UCSD-AML1 (cell line): ENCODE results near the gene PJA1.

Experiments
- DNase-seq: peaks from one replicate; lab custom pipeline; 2025; ENCODE audit not compliant: unreplicated experiment; lab: John Stamatoyannopoulos, UW

Gene PJA1

GRCh38 chrX:69144838-69145680 lies 20.2 kb downstream of the PJA1 start:
- no peak for DNase-seq

GRCh38 chrX:69143530-69143929 lies 21.7 kb downstream of the PJA1 start:
- no peak for DNase-seq

DNA sequence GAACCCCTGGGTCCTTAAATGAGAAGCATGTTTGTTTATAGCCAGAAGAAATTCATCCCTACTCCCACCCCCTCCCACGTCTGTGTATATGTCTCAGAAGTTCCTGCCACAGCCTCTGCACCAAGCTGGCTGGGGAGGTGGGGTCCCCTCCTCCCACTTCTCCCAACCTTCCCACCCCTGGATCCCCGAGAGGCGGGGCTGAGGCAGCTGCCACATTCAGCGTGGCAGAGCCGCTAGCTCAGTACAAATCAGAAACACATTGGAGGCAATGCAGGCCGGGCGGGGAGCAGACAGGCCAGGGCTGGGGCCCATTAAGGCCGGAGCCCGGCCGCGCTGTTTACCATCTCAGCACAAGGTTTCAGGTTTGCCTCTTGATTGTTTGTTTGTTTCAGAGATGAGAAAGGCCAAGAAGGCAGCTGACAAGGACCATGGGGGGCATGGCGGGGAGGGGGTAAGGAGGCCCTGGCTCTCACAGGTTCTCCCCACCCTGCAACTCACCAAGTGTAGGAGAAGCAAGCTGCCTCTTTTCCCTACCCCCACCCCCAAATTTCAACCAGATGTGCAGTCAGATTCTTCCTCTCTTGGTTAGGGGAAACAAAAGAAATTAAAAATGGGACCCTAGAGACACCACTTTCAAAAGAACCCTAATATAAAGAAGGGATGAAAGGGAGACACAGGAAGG lies 22.3 kb downstream of the PJA1 start:
- no peak for DNase-seq

DNA sequence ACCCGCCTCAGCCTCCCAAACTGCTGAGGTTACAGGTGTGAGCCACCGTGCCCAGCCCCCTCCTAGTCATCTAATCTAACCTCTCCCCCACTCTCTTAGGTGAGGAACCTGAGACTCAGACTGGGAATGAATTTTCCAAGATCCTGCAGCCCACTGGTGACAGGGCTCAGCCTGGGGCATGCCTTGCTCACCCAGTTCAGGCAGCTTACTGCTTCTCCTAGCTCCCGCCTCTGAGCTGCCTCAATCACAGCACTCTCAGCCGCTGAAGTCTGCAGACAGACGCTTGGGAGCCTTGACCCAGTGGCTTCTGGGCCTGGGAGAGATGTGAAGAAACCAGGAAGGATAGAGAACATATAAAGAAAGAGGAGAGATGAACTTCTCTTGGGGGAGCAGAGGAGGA lies 24.4 kb downstream of the PJA1 start:
- DNase-seq: no peak

- DNase-seq: no peak
Observed at GRCh38 chrX:69139516-69139915, 25.7 kb downstream of the PJA1 start.

DNA sequence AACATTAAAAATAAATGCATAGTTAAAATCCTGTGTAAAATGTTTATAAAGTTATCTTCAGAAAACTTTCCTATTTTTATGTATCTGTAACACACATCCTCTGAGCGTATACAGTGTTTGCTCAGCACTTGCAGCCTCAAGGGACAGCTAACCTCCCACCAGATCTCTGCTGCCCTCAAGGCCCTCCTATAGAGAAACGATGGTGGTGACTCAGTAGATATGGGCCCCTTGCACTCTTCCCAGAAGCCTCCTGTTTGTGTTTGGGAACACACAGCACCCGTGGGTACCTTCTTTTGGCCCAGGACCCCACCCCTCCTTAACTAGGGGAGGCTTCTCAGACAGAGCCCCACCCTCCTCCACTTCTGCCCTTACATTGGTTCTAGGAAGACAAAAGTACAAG lies 26.7 kb downstream of the PJA1 start:
- DNase-seq: no peak

GRCh38 chrX:69138118-69138390 lies 27.2 kb downstream of the PJA1 start:
- no peak for DNase-seq

DNA sequence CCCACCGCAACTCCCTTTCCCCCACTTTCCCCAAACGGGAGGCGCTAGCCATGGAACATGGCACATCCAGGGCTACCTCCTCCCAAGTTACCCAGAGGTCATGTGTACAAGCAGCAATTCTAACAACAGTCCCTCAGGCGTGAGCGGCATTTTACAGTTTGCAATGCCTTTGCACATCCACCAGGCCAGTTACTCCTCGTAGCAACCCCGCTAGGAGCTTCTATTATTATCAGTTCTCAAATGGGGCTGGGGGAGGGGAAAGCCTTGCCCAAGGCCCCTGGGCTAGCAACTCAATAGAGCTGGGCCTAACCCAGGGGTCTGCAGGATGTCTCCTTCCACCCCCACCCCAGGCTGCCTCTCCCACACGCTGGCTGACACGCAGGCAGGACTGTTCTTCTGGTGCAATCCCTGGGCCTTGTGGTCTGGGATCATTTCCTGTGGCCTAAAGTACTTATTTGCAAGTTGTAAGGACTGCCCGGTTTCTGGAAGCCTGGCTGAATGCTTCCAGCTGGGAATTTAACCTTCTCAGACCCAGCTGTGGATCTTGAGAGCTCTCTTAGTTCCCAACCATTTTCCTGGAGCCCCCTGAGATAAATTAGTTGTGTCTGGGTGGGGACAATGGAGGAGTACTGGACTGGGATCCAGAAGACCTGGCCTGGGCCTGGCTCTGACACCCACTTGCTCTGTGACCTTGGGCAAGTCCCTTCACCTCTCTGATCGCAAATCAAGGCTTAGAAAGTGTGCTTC lies 27.7 kb downstream of the PJA1 start:
- DNase-seq: no peak

- DNase-seq: no peak
Observed at GRCh38 chrX:69136546-69137331, 28.5 kb downstream of the PJA1 start.

DNA sequence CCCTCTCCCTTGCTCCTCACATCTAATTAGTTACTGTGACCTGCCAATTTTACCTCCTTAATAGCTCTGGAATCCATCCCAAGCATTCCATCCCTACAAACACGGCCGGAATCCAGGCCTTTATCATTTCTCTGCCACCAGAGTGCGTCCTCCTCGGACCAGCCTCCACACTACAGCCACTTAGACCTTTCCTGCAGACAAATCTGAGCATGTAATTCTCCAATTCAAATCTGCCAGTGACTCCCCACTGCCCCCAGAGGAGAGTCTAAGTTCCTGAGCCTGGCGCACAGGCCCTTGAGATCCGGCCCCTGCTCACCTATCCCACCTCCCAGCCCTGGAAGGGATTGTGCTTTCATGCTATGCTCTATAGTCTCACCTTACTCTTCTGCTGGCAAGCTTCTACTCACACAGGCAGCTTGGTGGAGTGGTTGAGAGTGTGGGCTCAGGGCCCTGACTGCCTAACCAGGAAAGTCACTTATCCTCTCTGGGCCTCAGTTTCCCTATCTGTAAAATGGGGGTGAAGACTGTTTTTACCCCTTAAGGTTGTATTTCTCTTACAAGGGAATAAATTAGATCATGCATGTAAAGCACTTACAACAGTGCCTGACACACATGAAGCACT lies 31.2 kb downstream of the PJA1 start:
- no peak for DNase-seq

- DNase-seq: no peak
Observed at GRCh38 chrX:69131886-69132285, 33.4 kb downstream of the PJA1 start.

- no peak for DNase-seq
Observed at GRCh38 chrX:69130439-69130838, 34.8 kb downstream of the PJA1 start.

DNA sequence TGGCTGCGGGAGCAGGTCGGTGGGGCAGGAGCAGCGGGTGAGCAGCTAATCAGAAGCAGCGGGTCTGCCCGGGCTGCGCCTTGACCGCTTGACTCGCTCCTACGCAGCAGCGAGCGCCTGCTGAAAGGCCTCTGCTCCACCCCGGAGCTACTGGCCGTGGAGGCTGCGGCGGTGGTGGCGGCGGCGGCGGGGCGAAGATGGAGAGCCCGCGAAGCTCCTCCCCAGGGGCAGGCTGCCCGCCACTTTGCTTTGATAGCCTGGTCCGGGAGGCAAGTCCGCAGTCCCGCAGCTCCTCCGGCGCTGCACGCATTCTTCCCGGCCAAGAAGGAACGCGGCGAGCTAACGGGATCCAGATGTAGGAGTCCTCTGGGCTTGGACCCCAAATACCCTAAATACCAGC lies 36.7 kb downstream of the PJA1 start:
- no peak for DNase-seq

- DNase-seq: no peak
Observed at GRCh38 chrX:69127466-69127865, 37.8 kb downstream of the PJA1 start.

- no peak for DNase-seq
Observed at GRCh38 chrX:69126642-69127041, 38.6 kb downstream of the PJA1 start.

GRCh38 chrX:69125094-69125493 lies 40.2 kb downstream of the PJA1 start:
- no peak for DNase-seq

DNA sequence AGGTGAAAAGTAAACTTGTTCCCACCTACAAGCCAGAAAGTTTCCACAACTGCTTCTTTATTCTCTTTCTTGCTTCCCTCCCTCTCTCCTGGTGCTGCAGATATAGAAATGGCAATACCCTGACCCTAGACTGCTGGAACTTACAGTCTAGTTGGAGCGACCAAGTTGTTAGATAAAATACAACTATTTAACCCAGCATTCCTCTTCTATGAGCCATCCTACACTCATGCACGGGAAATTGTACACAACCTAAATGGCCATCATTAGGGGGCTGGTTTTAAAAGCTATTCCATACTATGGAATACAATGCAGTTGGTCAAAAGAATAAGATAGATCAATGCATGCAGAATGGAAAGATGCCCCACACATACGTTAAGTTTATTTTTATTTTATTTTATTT lies 41.1 kb downstream of the PJA1 start:
- DNase-seq: no peak

GRCh38 chrX:69123481-69123880 lies 41.8 kb downstream of the PJA1 start:
- DNase-seq: no peak

DNA sequence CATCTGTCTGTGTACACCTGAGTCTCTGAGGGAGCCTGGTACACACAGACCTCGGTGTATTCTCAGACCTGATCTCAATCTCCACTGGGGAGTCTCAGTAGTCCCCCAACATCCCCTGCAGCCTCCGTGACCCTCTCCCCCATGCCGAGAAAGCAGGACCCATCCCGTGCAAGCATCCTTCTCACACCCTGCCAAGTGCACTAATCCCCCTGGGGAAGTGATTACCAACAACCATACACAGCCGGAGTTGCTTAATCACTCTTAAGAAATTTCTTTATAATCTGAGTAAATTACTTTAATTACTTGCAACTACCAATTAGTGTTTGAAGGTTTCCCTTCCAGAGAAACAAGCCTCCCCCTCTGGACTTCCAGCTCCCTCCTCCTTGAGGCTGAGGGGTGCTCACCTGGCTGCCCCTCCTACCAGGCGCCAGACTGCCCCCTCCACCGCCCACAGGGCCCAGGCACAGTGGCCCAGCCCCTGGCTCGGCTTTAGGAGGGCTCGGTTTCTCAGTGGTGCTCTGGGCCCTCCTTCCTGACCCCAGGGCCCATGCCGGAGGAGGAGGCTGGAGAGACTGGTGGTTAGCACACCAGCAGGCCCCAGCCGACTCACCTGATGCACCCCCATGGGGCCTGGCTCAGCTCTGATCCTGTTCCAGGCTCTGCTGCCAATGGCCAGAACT lies 43.8 kb downstream of the PJA1 start:
- no peak for DNase-seq

DNA sequence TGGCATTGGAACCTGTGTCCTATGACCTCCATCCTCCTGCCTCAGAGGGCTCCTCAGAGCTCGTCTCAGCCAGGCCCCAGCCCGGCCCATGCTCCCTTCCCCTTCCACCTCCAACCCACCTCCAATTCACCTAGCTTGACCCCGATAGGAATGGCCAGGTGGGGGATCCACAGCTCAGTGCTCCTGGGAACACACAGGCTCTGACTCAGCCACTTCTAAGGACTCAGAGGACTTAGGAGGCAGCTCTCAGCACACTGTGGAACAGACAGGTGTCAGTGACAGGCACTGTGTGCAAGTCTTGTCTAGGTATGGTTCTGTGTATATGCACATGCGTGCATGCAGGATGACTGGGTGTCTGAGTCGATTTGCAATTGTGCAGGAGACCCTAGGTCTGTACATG lies 44.8 kb downstream of the PJA1 start:
- DNase-seq: no peak
